CD4-positive, alpha-beta T cell treated with Interleukin-17A for 4 hours (primary cell): ENCODE measurements around the gene GPC5.
"Not testable (repeated sequence)": the region's sequence is repeated elsewhere in the genome, so short reads cannot be mapped to it uniquely, and the experiment has no call there.

Source experiments
- DNase-seq: peaks from one replicate; pipeline ENCODE4 v3.0.0-alpha.2; 2020; ENCODE audit warnings: mixed read lengths

GPC5 gene

DNA sequence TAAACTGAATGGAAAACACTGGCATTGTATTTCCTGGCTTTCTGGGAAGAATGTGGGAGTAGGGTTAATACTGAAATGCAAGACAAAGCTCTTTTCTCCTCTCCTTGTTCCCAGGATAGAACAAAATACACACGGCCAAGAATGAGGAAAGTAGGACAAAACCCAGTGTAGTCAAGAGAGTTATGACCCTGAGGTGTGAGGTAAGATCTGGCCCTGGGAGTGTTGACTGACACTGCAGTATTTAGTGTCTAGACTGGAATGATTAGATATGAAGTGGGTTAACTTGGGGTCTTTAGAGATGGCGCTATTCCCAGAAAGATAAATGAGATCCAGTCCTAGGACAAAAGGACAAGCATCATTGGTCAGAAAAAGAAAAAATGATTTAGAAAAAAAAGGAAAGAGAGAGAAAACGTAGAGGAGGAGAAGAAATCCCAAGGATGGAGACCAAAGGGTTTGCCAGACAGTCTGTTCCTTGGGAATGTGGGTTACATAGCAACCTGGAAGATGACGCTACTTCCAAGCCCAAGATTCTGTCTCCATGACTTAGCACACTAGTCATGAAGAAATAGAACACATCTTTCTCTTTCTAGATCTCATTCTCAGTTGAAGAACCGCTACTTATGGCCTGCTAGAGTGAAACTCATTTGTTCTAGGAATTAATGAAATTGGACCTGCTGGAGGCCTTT, 1284.6 kb downstream of the GPC5 start:
- no peak for DNase-seq

DNA sequence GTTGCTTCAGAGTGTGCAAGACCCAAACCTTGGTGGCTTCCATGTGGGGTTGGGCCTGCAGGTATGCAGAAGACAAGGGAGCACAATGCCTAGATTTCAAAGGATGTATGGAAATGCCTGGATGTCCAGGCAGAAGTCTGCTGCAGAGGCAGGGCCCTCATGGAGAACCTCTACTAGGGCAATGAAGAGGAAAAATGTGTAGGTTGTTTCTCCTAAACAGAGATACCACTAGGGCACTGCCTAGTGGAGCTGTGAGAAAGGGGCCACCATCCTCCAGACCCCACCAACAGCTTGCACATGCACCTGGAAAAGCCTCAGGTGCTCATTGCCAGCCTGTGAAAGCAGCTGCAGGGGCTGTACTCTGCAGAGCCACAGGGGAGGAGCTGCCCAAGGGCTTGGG, 1295.6 kb downstream of the GPC5 start:
- DNase-seq = no peak

DNA sequence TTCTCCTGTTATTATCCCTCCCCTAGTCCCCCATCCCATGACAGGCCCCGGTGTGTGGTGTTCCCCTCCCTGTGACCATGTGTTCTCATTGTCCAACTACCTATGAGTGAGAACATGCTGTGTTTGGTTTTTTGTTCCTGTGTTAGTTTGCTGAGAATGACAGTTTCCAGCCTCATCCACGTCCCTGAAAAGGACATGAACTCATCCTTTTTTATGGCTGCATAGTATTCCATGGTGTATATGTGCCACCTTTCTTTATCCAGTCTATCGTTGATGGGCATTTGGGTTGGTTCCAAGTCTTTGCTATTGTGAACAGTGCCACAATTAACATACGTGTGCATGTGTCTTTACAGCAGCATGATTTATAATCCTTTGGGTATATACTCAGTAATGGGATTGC, 1297.4 kb downstream of the GPC5 start:
- DNase-seq = not testable (repeated sequence)

DNA sequence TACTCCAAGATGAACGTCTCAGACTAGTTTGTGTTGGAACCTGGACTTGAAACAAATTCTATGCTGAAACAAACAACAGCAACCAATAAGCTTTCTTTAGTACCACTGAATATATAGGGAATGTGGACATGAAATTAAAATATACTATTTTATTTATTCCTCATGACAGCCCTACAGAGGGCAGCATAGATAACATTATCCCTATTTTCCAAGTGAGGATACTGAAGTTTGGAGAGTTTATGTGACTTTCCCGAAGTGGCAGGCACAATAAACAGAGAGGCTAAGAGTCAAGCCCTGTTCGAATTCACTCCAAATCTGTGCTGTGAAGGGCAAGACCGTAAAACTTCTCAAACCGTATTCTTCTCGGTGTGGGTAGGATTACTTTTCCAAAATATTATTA, 1318.3 kb downstream of the GPC5 start:
- no peak for DNase-seq

GRCh38 chr13:92717857-92718256, 1319.4 kb downstream of the GPC5 start:
- DNase-seq = no peak

- no peak for DNase-seq
These were observed 1321.4 kb downstream of the GPC5 start for GRCh38 chr13:92719868-92720267.

GRCh38 chr13:92721620-92722019, 1323.2 kb downstream of the GPC5 start:
- no peak for DNase-seq

DNA sequence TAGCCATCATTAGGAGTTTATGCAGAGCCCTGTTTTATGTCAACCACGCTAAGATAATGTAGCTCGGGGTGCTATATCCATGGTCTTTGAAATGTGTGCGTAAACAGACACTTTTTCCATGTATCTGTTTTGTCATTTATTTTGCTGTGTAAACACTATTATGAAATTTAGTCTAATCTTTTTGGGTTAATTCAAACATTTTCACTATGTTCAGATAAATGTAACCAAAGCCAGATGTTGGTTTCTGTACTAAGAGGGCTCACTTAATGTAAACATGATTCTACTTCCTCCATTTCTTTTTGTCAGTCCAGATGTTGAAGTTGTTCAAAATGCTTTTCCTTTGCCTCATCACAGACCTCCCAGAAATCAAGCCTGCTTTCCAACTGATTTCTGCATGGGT, 1328.7 kb downstream of the GPC5 start:
- no peak for DNase-seq

DNA sequence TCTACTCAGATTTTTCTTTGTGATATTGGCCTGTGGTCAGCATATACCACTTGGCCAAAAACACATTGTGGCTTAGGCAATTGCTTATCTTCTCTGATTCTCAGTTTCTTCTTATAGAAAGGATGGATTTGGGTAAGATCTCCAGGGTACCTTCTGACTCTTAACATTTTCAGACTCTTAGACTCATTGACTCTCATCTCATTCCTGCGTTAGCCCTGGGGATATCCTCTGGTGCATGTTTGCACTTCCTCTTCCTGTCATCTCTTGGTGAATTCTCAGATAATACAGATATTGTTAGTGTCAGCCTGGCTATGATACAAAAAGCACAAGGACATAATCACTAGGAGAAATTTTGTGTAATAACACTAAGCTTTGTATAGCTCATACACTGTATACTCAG, 1335.6 kb downstream of the GPC5 start:
- no peak for DNase-seq

DNA sequence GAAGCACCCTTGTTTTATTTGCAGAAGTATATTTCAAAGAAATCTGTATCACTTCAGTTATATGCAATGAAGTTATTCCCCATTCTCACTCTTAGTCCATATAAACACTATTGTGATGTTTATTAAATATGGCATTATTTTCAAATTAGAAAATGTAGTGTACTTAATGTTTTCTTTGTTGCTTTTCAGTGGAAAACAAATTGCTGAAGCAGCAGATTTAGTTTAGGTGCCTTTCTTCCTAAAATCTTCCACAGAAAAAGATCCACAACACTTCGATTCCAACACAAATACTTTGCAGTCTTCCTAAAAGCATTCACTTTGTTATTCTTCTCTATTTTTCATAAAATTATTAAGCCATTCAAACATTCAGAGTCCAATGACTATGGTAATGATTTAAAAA, 1336.1 kb downstream of the GPC5 start:
- DNase-seq = no peak

DNA sequence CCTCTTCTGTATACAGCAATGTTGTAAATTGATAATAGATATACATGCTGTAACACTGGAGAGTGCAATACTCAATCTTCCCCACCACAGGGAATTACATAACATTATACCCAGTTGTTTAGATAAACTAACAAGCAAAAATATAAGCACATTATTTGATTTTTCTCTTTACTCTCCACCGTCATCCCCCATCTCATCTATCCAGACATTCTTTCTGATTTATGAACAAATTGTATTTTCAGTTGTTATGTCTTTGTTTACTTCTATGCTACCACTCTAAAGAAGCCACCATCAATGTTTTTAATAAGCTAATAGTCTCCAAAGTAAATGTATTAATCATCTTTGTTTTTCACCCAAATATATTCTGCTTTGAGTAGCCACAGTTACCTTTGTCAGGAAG, 1337.5 kb downstream of the GPC5 start:
- DNase-seq = no peak

DNA sequence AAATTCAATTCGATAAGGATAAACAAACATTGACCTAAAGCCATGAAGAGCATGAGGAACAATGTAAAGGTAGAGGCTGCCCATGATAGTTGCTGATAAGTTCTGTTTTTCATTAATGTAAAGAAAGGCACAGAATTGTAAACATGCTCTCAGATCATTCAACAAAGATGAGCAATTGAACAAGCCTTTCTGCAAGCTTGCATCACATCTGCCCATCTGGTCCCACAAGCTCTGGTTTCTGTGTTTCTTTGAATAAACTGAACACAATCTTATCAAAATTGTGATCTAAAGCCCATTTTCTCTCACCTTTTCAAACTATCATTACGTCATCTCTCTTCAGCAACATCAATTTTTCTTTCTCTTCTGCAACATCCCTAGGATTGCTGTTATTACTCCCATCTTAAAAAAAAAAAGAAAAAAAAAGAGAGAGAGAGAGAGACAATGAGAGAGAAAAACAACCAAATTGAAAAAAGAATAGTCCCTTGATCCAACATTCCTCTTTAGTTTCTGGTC, 1340.9 kb downstream of the GPC5 start:
- DNase-seq = no peak

DNA sequence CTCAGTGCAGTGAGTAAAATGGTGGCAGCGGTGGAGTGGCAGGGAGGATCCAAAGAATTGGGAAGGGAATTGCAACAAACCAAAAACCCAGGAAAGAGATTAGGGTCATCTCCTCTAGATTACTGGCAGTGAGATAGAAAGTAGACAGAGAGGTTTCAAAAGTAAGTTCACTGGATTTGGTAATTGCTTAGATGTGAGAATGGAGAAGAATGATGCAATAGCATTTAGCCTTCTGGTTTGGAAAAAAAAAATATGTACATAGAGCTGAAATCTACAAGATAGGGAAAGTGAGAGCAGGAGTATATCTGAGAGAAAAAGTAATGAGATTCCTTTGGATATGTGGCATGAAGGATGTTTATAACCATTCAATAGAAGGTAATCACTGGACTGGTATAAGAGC, 1345.6 kb downstream of the GPC5 start:
- DNase-seq = no peak

DNA sequence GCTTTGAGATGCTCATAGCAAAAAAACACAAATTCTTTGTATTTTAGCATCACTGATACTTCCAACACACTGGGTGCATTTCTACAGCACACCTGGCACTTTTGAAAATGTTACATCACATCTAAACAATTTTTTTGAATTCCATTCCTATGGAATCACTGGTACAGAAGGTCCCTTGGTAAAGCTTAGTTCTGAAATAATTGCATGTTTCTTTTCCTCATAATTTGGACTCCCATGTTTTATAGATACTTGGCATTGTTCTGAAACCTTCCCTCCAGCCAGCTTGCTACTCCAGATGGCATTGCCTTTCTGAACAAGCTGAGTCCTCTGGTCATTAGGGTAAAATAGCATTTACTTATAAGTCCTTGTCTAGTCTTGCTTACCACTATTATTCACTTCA, 1346.8 kb downstream of the GPC5 start:
- no peak for DNase-seq

DNA sequence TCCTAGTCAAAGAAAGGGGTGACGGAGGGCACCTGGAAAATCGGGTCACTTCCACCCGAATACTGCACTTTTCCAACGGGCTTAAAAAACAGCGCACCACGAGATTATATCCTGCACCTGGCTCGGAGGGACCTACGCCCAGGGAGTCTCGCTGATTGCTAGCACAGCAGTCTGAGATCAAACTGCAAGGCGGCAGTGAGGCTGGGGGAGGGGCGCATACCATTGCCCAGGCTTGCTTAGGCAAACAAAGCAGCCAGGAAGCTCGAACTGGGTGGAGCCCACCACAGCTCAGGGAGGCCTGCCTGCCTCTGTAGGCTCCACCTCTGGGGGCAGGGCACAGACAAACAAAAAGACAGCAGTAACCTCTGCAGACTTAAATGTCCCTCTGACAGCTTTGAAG, 1354.3 kb downstream of the GPC5 start:
- not testable (repeated sequence) for DNase-seq

DNA sequence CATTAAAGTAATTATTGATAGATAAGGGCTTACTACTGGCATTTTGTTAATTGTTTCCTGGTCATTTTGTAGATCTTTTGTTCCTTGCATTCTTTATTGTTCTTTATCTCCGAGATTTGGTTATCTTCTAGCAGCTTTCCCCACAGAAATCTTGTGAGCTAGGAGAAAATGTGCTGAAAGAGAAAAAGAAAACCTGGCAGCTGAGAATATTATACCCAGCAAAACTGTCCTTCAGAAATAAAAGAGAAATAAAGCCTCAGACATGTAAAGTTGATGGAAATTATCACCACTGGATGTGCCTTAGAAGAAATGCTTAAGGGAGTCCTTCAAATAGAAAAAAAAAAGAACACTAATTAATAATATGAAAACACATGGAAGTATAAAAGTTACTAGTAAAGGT, 1363.3 kb downstream of the GPC5 start:
- DNase-seq = no peak

- DNase-seq = no peak
These were observed 1369.0 kb downstream of the GPC5 start for GRCh38 chr13:92767468-92767867.

DNA sequence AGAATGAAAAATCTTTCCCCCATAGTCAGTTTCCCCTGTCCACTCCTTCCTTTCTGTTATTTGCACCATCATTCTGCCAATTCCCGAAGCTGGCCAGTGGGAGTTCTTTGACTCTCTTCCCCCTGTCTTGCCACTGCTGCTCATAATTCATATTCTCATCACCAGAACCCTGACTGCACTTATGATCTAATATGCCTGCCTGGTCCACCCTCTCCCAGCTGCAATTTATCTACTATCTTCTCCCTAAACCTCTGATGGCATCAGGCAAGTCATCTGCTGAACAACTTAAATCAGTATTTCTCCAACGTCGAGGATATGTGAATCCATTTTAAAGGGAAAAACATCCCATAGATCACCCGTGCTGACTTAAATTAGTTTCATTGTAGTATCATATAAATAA, 1370.2 kb downstream of the GPC5 start:
- DNase-seq = no peak

DNA sequence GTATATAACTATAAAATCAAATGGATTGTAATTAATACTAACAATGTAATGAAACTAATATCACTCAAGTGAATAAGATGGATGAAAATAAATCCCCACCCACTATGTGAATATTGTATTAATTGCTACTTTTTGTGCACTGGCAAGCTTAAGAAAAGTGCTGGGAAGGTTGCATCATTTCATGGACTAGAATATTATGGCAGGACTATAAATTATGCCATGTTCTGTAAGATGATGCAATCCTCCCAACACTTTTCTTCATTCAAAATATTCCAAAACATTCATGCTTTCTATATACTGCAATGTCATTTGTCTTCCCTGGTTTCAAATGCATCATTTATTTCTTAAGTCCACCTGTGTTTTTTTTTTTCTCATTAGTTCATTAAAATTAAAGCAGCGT, 1370.6 kb downstream of the GPC5 start:
- no peak for DNase-seq

- DNase-seq = no peak
These were observed 1377.2 kb downstream of the GPC5 start for GRCh38 chr13:92775658-92776057.

DNA sequence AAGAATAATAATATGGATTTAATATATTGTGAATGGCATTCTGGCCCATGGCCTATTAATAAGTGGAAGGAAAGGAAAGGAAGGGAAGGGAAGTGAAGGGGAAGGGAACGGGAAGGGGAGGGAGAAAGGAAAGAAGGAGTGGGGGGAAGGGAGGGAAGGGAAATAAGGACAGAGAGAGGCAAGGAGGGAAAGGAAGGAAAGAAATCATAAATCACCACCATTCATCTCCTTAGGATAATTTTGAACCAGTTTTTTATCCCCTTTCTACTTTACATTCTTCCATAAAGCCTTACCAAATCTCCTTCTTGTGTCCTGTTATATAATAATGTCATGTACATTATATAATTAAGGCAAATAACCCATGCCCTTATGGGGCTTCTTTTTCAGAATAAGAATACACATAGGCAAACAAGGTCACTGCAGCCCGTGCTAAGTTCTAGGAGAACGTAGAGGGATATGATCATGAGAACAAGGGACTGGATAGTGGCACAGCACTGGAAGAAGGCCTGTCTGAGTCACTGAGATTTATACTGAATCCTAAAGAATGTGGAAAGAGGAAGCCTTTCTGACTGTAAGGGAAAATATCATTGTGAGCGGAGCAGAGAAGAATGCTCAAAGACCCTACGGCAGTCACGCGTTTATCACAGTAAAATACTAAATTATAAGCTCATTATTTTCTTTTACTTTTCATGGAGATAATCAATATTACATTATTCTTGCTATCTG, 1383.7 kb downstream of the GPC5 start:
- no peak for DNase-seq

DNA sequence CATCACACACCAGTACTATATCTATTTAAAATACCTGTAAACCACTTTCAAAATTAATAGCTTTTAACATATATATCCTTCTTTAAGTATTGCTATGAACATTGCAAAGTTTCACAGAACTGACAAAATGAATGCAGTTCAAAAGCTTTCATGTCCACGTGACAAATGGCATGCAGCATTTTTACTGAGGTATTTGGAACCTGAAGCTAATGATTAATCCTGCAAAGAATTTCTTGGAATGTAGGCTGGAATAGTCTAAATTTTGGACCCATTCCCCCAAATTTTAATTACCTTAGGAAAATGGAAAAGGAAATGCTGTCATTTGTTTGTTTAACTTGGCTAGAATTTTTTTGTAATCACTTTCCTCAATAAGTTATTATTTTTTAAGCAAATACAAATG, 1404.4 kb downstream of the GPC5 start:
- DNase-seq = no peak

DNA sequence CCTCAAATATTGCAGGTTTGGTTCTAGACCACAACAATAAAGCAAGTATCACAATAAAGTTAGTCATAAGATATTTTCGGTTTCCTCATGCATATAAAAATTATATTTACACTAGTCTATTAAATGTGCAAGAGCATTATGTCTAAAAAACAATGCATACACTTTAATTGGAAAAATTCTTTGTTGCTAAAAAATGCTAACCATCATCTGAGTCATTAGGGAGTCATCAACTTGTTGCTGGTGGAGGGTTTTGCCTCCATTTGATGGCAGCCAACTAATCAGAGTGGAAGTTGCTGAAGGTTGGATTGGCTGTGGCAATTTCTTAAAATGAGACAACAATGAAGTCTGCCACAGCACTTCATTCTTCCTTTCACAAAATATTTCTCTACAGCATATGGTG, 1405.9 kb downstream of the GPC5 start:
- DNase-seq = no peak

DNA sequence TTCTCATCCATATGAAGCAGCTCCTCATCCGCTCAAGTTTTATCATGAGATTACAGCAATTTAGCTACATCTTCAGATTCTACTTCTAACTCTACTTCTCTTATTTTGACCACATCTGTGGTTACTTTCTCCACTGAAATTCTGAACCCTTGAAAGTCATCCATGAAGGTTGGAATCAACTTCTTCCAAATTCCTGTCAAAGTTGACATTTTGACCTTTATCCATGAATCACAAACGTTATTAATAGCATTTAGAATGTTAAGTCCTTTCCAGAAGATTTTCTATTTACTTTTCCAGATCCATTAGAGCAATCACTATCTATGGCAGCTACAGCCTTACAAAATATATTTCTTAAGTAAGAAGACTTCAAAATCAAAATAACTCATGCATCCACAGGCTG, 1406.5 kb downstream of the GPC5 start:
- DNase-seq = no peak

GRCh38 chr13:92805766-92806165, 1407.3 kb downstream of the GPC5 start:
- DNase-seq = no peak
